Coronary artery (tissue), 2 donors: ENCODE measurements around the gene SV2B.

ENCODE experiments used
- DNase-seq: peaks from one replicate; pipeline ENCODE4 v3.0.0-alpha.2; 2017; ENCODE audit warnings: low spot score
- H3K27ac ChIP-seq, 2 donors: fragments of 200-600 bp; sonication (generic); one replicate each; pipeline ENCODE4 v1.5.1; 2016 to 2019
- H3K4me3 ChIP-seq: fragments of 200-600 bp; sonication (generic); 2 replicates; pipeline ENCODE4 v1.5.1; 2016; ENCODE audit warnings: mild to moderate bottlenecking, moderate library complexity
- CTCF ChIP-seq: fragments of 200-600 bp; sonication (generic); IDR thresholded peaks from one replicate; pipeline ENCODE4 v1.5.1; 2019; ENCODE audit warnings: antibody characterized with exemption

SV2B gene

DNA sequence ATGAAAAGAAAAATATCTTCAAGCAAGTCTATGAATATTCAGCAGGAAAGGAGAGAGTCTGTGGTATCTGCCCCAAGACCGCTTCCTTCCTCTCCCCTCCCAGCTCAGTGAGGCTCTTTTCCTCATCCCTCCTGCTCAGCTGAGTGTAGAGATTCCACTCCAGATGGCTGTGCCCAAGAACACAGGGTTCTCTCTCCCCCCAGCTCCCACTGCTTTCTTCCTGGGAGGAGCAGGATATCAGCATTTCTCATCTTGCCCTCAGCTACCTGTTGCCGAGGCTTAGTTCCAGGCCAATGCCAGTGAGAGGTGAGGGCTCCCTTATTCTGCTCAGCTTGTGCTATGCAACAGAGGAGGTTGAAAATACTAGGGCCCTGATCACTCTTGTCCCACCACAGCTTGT is 211.9 kb downstream of the SV2B start:
- no peak overlapping the region for H3K27ac ChIP-seq
- H3K4me3 ChIP-seq, result no peak overlapping the region
- no peak for DNase-seq
- TF ChIP-seq CTCF, result no peak

- Histone ChIP-seq H3K4me3 (no peak overlapping the region), H3K27ac (no peak overlapping the region)
- no peak for DNase-seq
- no peak for TF ChIP-seq CTCF
Observed at GRCh38 chr15:91316126-91316525, 216.1 kb downstream of the SV2B start.

DNA sequence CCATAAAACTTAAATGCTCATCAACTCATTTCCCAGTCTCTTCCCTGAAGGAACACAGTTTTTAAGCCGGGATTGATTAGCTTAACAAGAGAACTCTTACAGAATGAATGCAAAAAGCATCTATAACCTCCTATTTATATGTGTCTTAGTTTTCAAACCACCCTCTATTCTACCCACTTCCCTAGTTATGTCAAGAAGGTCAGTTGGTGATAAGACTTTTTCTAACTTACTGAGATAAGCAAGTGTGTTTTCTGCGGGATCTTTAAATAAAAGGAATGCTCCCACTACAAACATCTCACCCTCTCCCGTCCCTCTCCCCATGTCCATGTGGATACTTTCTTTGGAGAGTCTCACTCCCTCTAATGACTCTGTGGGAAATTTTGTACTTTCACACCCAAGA is 218.5 kb downstream of the SV2B start:
- no peak overlapping the region for H3K27ac ChIP-seq
- TF ChIP-seq CTCF, result no peak
- no peak overlapping the region for H3K4me3 ChIP-seq
- DNase-seq, result no peak

GRCh38 chr15:91318931-91319330 is 218.9 kb downstream of the SV2B start:
- no peak for DNase-seq
- Histone ChIP-seq H3K4me3 (no peak overlapping the region), H3K27ac (no peak overlapping the region)
- TF ChIP-seq CTCF, result no peak

DNA sequence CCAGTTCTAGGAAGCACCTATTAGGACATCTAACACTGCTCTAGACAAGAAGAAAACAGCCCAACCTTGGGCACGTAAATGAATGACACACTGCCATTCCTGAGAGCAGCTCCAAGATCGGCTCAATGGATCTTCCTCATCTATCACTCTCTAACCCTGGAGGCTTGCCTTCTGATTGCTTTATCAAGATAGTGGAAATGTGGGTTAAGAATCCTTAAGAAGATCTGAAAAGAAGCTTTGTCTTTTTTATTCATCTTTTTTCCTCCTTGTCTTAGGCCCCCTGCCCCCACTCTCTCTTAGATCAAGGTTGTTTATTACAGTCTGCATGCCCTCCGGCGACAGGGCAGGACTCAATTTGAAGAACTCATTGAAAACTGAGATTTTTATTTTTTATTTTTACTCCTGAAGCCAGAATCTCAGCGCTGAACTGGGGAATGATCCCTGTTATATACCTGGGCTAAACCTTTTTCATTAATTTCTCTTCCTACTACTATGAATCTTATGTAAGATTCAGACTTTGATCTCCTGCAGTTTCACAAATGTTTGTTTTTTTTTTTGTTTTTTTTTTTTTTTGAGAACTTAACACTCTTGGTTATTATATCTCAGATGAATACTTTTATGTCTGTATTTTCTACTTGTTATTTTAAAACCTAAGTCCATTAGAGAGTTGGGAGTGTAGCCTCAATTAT is 219.5 kb downstream of the SV2B start:
- Histone ChIP-seq H3K4me3 (no peak overlapping the region), H3K27ac (no peak overlapping the region)
- no peak for TF ChIP-seq CTCF
- no peak for DNase-seq

GRCh38 chr15:91320101-91320500 is 220.0 kb downstream of the SV2B start:
- no peak for TF ChIP-seq CTCF
- no peak overlapping the region for H3K4me3 ChIP-seq
- DNase-seq, result no peak
- no peak overlapping the region for H3K27ac ChIP-seq

- H3K27ac ChIP-seq, result no peak overlapping the region
- no peak for DNase-seq
- no peak for TF ChIP-seq CTCF
- no peak overlapping the region for H3K4me3 ChIP-seq
Observed at GRCh38 chr15:91329914-91330313, 229.9 kb downstream of the SV2B start.
